ENCODE measurements around the gene ZNF611.
"Not testable (repeated sequence)": the region's sequence is repeated elsewhere in the genome, so short reads cannot be mapped to it uniquely, and the experiment has no call there.

Gene ZNF611

DNA sequence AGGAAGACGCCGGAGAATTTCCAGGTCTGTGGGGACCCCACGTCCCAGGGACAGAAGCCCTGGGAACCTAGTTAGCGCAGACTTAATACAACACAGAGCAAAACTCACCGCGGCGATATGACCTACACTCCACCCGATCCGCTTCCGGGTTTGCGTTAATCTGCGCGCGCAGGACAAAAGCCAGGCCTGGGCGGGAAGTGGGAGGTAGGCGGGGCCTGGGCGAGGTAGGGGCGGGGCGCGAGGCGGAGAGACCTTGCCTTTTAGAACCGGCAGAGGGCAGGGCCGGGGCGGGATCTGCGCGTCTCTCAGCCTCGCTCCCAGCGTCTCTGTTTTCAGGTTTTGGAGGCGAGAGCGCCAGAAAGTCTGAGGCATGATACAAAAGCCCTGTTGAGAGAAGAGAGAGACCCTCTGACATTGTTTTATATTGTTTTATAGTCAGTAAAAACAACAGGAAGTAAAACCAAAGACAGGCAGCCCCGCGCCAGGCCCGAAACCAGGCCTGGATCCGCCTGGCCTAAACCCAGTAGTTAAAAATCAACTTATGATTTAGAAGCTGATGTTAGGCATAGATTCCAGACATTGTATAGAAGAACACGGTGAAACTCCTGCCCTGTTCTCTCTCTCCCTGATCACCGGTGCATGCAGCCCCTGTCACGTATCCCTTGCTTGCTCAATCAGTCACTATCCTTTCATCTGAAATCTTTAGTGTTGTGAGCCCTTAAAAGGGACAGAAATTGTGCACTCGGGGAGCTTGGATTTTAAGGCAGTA lies at the start of gene ZNF611:
TSS of gene ZNF611 (minus strand) at position 152 of the 769 bp plus-strand sequence. CDS start 19,150 bp downstream, outside the sequence.
- no peaks in the 10 kb centered on the region for H3K27me3 ChIP-seq (ENCODE audit: insufficient read depth, low read depth, severe bottlenecking)
- TF ChIP-seq, protein P1, sequence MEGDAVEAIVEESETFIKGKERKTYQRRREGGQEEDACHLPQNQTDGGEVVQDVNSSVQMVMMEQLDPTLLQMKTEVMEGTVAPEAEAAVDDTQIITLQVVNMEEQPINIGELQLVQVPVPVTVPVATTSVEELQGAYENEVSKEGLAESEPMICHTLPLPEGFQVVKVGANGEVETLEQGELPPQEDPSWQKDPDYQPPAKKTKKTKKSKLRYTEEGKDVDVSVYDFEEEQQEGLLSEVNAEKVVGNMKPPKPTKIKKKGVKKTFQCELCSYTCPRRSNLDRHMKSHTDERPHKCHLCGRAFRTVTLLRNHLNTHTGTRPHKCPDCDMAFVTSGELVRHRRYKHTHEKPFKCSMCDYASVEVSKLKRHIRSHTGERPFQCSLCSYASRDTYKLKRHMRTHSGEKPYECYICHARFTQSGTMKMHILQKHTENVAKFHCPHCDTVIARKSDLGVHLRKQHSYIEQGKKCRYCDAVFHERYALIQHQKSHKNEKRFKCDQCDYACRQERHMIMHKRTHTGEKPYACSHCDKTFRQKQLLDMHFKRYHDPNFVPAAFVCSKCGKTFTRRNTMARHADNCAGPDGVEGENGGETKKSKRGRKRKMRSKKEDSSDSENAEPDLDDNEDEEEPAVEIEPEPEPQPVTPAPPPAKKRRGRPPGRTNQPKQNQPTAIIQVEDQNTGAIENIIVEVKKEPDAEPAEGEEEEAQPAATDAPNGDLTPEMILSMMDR (IDR thresholded peaks at IDR 0.05; ENCODE audit: low read depth, low read length), result peak; percentile 50; the same call in 1 of the 2 replicates
- peak; percentile 98 for DNase-seq
- peak within 1 kb of the TSS; percentile 98 for H3K4me3 ChIP-seq (ENCODE audit: low read depth, low read length)
- peak within 1 kb of the TSS; percentile 93 for H3K27ac ChIP-seq
- H3K9me3 ChIP-seq (ENCODE audit: severe bottlenecking), result peaks cover 3% of the 10 kb centered on the region
- peaks cover 3% of the 10 kb centered on the region; the same call in 1 of the 2 replicates for H3K36me3 ChIP-seq

DNA sequence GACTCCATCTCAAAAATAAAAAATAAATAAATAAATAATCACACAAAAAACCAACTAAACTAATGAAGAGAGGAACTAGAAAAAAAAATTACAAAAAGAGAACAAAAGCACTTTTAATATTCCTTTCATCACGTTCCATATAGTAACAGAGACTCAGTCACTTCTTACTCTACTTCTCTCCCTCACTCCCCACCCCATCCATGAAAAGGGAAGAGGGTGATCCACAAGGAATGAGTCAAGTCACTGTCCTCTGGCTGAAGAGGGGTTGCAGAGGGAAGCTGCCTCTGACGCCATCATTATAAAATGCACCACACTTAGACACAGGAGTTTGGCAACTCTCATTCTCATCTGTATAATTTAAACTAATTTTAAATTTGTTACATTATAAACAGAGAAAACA lies 48.0 kb upstream of the ZNF611 start:
- H3K36me3 ChIP-seq; H3K27ac ChIP-seq; DNase-seq; H3K4me3 ChIP-seq (ENCODE audit: low read depth, low read length); H3K27me3 ChIP-seq (ENCODE audit: insufficient read depth, low read depth, severe bottlenecking); H3K9me3 ChIP-seq (ENCODE audit: severe bottlenecking): not testable (repeated sequence)

DNA sequence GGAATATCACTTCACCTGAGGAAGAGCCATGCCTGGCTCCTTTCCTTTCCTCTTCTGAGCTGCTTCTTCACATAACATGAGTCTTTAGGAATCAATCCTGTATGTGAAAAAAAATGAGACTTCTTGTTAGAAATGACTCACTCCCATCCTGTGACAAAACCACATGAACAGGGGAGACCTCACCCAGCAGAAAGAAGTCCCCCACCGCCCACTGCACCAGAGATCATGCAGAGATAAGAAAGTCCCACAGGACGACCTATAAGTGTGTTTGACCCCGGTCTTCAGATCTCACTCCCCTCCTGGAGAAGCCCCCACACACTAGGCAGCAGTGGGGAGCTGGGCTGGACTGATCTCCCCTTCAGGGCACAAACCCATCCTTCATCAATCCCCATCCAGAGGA lies 44.0 kb upstream of the ZNF611 start:
- Histone ChIP-seq H3K27ac (no peak overlapping the region), H3K27me3 (ENCODE audit: insufficient read depth, low read depth, severe bottlenecking) (no peaks in the 10 kb centered on the region), H3K4me3 (ENCODE audit: low read depth, low read length) (no peak overlapping the region), H3K9me3 (ENCODE audit: severe bottlenecking) (no peaks in the 10 kb centered on the region), H3K36me3 (0 out of 2 replicates have a peak, but pooled peaks cover 4% of the 10 kb centered on the region)
- DNase-seq, result no peak
- TF ChIP-seq, protein P1 (IDR thresholded peaks at IDR 0.05; ENCODE audit: low read depth, low read length), result no peak

DNA sequence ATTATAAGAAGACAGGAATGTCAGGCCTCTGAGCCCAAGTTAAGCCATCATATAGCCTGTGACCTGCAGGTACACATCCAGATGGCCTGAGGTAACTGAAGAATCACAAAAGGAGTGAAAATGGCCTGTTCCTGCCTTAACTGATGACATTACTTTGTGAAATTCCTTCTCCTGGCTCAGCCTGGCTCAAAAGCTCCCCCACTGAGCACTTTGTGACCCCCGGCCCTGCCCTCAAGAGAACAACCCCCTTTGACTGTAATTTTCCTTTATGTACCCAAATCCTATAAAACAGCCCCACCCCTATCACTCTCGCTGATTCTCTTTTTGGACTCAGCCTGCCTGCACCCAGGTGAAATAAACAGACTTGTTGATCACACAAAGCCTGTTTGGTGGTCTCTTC lies 21.6 kb upstream of the ZNF611 start:
- H3K9me3 ChIP-seq (ENCODE audit: severe bottlenecking); H3K36me3 ChIP-seq; H3K27ac ChIP-seq; H3K27me3 ChIP-seq (ENCODE audit: insufficient read depth, low read depth, severe bottlenecking); H3K4me3 ChIP-seq (ENCODE audit: low read depth, low read length); DNase-seq: not testable (repeated sequence)

DNA sequence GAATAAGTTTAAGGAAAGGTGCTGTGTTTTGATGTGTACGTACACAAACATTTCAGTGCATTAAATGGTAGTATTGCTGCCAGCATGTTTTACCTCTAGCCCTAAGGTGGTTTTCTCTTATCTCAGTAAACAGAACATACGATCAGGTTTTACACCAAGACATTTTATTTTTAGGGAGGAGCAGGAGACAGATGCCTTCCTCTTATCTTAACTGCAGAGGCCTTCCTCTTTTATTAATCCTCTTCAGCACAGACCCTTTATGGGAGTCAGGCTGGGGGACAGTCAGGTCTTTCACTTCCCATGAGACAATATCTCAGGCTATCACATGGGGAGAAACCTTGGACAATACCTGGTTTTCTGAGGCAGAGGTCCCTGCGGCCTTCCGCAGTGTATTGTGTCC lies 14.9 kb upstream of the ZNF611 start:
- H3K27me3 ChIP-seq (ENCODE audit: insufficient read depth, low read depth, severe bottlenecking), result no peaks in the 10 kb centered on the region
- no peaks in the 10 kb centered on the region for H3K36me3 ChIP-seq
- H3K4me3 ChIP-seq (ENCODE audit: low read depth, low read length), result no peak overlapping the region
- no peaks in the 10 kb centered on the region for H3K9me3 ChIP-seq (ENCODE audit: severe bottlenecking)
- H3K27ac ChIP-seq, result no peak overlapping the region
- DNase-seq, result no peak
- TF ChIP-seq, protein P1 (IDR thresholded peaks at IDR 0.05; ENCODE audit: low read depth, low read length), result no peak

DNA sequence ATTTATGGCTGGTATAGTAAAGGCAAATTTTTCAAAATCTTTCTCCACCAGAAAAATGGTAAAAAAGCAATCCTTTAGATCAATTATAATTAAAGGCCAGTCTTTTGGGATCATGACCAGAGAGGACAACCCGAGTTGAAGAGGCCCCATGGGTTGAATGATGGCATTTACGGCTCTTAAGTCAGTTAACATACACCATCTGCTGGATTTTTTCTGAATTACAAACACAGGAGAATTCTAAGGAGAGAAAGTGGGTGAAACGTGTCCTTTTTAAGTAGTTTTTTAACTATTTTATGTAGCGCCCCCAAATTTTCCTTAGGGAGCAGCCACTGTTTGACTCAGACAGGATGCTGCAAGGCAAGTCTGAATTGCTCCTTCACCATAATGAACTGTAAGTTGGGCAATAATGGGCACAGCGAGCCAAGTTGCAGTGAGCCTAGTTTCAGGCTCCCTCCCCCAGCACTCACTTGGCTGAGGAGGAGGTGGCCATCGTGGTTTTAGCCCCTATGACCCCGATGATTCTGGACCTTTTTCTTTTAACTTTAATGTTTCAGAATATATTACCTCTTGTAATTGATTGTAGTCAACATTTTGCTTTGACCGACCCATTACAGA lies 13.6 kb upstream of the ZNF611 start:
- no peak for DNase-seq
- Histone ChIP-seq H3K27ac (no peak overlapping the region), H3K9me3 (ENCODE audit: severe bottlenecking) (no peaks in the 10 kb centered on the region), H3K4me3 (ENCODE audit: low read depth, low read length) (no peak overlapping the region), H3K36me3 (no peaks in the 10 kb centered on the region), H3K27me3 (ENCODE audit: insufficient read depth, low read depth, severe bottlenecking) (no peaks in the 10 kb centered on the region)
- TF ChIP-seq, protein P1 (IDR thresholded peaks at IDR 0.05; ENCODE audit: low read depth, low read length), result no peak

DNA sequence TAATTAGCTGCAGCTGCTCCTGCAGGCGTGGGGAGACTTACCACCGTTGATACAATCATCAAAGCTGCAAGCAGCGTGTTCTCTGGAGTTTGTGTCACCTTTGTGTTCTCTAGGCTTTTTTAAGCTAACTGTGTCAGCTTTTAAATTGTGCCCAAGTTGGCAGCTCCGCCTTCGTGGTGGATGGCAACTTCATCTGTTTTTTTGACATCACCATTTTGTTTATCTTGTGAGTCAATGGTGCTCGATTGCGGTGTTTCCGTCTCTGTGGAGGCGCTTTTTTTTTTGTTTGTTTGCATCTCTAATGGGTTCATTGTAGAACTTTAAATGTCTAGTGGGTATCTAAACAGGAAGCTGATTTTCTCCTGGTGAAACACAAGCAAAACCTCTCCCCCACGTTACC lies 11.1 kb upstream of the ZNF611 start:
- not testable (repeated sequence) for DNase-seq

More for the DNA sequence above, 11.1 kb upstream of the ZNF611 start:
- not testable (repeated sequence) for H3K36me3 ChIP-seq; H3K4me3 ChIP-seq (ENCODE audit: low read depth, low read length); H3K9me3 ChIP-seq (ENCODE audit: severe bottlenecking); H3K27ac ChIP-seq; H3K27me3 ChIP-seq (ENCODE audit: insufficient read depth, low read depth, severe bottlenecking)

Measured in WERI-Rb-1 (cell line).